Endothelial cell of umbilical vein (primary cell): ENCODE measurements around the gene LSM3.
A peak's percentile ranks its signal among the peaks of the same experiment; 100 is the strongest.

Experiments
- EZH2 ChIP-seq: IDR thresholded peaks from 2 replicates; pipeline ENCODE4 v1.6.1; 2012; ENCODE audit warnings: borderline replicate concordance, low read depth, mild to moderate bottlenecking, moderate library complexity, low read length, inconsistent platforms; ENCODE audit not compliant: severe bottlenecking
- JUN ChIP-seq: IDR thresholded peaks from 2 replicates; pipeline ENCODE4 v1.6.1; 2011; ENCODE audit warnings: borderline replicate concordance, low read depth; ENCODE audit not compliant: insufficient read length, insufficient read depth
- POLR2A ChIP-seq: IDR thresholded peaks from 2 replicates; pipeline ENCODE4 v1.6.1; 2012; ENCODE audit warnings: low read depth, mild to moderate bottlenecking, control low read depth, low read length
- POLR2AphosphoS5 ChIP-seq: IDR thresholded peaks from 2 replicates; pipeline ENCODE4 v1.6.1; 2012; ENCODE audit warnings: low read depth, mild to moderate bottlenecking, control low read depth, low read length, moderate library complexity; ENCODE audit not compliant: insufficient read depth
- TF ChIP-seq, protein P1 (sequence below), 2 donors: IDR thresholded peaks; 1 replicate in 1 of 2; 2 replicates in 1 of 2; pipeline ENCODE4 v1.5.1; 2011; ENCODE audit warnings: low read length in 2 of 2, mild to moderate bottlenecking in 2 of 2, moderate library complexity in 2 of 2, control low read depth in 1 of 2, inconsistent platforms in 1 of 2, low read depth in 1 of 2; ENCODE audit not compliant: insufficient read depth in 1 of 2; ENCODE audit errors: extremely low read depth in 1 of 2
- TF ChIP-seq, protein P2 (sequence below): IDR thresholded peaks from 2 replicates; pipeline ENCODE4 v1.6.1; 2011; ENCODE audit not compliant: insufficient read depth, insufficient read length

DNA sequence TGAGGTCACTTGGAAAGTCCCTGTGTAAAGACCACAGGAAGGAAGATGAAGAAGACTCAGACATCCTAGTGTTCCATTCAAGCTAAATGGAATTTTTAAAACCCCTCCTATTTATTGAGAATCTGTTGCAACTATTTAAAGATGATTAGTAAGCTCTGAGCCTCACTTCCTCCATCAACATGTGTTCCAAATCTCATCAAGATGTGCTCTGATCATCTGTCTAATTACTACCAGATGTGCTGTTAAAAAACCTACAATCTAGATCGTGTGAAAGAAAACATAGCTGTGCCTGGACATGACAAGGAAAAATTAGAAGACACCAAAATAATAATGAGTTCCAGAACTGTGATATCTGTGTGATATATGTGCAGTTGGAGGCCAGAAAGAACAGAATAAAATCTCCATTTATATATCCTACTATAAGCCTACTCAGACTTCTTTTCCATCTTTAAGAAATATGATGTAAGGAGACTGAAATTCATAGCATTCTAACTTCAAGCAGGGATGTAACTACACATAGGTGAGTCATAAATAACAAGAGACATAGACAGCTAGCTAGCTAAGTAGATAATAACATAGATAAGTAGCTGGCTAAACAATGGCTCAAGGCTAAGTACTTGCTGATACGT lies 8.0 kb upstream of the LSM3 start:
- TF ChIP-seq, protein P1, sequence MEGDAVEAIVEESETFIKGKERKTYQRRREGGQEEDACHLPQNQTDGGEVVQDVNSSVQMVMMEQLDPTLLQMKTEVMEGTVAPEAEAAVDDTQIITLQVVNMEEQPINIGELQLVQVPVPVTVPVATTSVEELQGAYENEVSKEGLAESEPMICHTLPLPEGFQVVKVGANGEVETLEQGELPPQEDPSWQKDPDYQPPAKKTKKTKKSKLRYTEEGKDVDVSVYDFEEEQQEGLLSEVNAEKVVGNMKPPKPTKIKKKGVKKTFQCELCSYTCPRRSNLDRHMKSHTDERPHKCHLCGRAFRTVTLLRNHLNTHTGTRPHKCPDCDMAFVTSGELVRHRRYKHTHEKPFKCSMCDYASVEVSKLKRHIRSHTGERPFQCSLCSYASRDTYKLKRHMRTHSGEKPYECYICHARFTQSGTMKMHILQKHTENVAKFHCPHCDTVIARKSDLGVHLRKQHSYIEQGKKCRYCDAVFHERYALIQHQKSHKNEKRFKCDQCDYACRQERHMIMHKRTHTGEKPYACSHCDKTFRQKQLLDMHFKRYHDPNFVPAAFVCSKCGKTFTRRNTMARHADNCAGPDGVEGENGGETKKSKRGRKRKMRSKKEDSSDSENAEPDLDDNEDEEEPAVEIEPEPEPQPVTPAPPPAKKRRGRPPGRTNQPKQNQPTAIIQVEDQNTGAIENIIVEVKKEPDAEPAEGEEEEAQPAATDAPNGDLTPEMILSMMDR (IDR thresholded peaks at IDR 0.05; ENCODE audit: extremely low read depth in 1 of 2, insufficient read depth in 1 of 2, low read depth in 1 of 2, low read length in 2 of 2): no peak
- TF ChIP-seq POLR2AphosphoS5 (no peak), EZH2 (no peak), POLR2A (no peak), JUN (peak; percentile 68)
- TF ChIP-seq, protein P2, sequence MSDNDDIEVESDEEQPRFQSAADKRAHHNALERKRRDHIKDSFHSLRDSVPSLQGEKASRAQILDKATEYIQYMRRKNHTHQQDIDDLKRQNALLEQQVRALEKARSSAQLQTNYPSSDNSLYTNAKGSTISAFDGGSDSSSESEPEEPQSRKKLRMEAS: no peak
